B cell (primary cell): Measurements from ENCODE around the gene MAP4K2. TPM values are rescaled to one million over a fixed set of nuclear protein-coding genes. Genes with fewer than 3 reads are reported as not detected.

ENCODE experiments used
- ATAC-seq: fragments of 200-7000 bp; cut with Tn5 transposase; one replicate; pipeline ENCODE4 v1.10.0; 2021; ENCODE audit warnings: low read depth, mild to moderate bottlenecking, moderate number of reproducible peaks, moderate library complexity
- CTCF ChIA-PET: fragments of 350-600 bp; sonication (Branson Sonifier 250); formaldehyde crosslinking; loops from one replicate; lab custom pipeline; 2021; ENCODE audit warnings: antibody characterized with exemption, inconsistent platforms; lab: Charles Lee
- POLR2A ChIA-PET: fragments of 350-600 bp; sonication (Branson Sonifier 250); formaldehyde crosslinking; loops from one replicate; lab custom pipeline; 2021; ENCODE audit warnings: antibody characterized with exemption; lab: Charles Lee
- DNase-seq: peaks from one replicate; pipeline ENCODE4 v3.0.0; 2013
- H2AFZ ChIP-seq: 2 replicates; pipeline ENCODE4 v1.6.1; 2012; ENCODE audit warnings: mild to moderate bottlenecking, low read depth, low read length; ENCODE audit not compliant: insufficient read depth, poor library complexity, severe bottlenecking
- H3K27ac ChIP-seq, 2 donors: 1 replicate in 1 of 2; 2 replicates in 1 of 2; pipeline ENCODE4 v1.5.1; 2012 to 2013; ENCODE audit warnings: low read length in 2 of 2, mild to moderate bottlenecking in 2 of 2, moderate library complexity in 1 of 2
- H3K27me3 ChIP-seq, 4 experiments: fragments of 200-600 bp in 1 of 4; sonication (generic) in 1 of 4; replicated peaks in 1 of 4; 1 replicate in 2 of 4; 2 replicates in 2 of 4; pipeline versions ENCODE4 v1.6.1 to v1.7.0; 2013 to 2016; ENCODE audit warnings: low read length in 3 of 4, mild to moderate bottlenecking in 2 of 4, mixed read lengths in 1 of 4, moderate library complexity in 1 of 4; ENCODE audit not compliant: insufficient read depth in 4 of 4, control insufficient read depth in 3 of 4; ENCODE audit errors: control extremely low read depth in 1 of 4
- H3K36me3 ChIP-seq, 2 experiments: replicated peaks in 1 of 2; 1 replicate in 1 of 2; 2 replicates in 1 of 2; pipeline versions ENCODE4 v1.6.1 to v1.7.1; 2013; ENCODE audit warnings: low read length in 1 of 2; ENCODE audit not compliant: insufficient read depth in 2 of 2, control insufficient read depth in 1 of 2; ENCODE audit errors: control extremely low read depth in 1 of 2, extremely low read depth in 1 of 2
- H3K4me1 ChIP-seq, 2 donors: fragments of 200-600 bp in 1 of 2; sonication (generic) in 1 of 2; 1 replicate in 1 of 2; 2 replicates in 1 of 2; pipeline versions ENCODE4 v1.5.1 to v1.6.1; 2013 to 2017; ENCODE audit warnings: low read length in 2 of 2; ENCODE audit not compliant: control insufficient read depth in 2 of 2, insufficient read depth in 2 of 2
- H3K4me2 ChIP-seq: replicated peaks from 2 replicates; pipeline ENCODE3; 2012; ENCODE audit warnings: mild to moderate bottlenecking, low read depth, low read length; ENCODE audit not compliant: poor library complexity, severe bottlenecking
- H3K4me3 ChIP-seq, 5 experiments: fragments of 200-600 bp in 1 of 5; sonication (generic) in 1 of 5; 1 replicate in 3 of 5; 2 replicates in 2 of 5; pipeline versions ENCODE4 v1.5.1 to v1.7.0; 2011 to 2016; ENCODE audit warnings: low read length in 4 of 5, mild to moderate bottlenecking in 4 of 5, low read depth in 2 of 5, control low read depth in 1 of 5, moderate library complexity in 1 of 5; ENCODE audit not compliant: insufficient read depth in 1 of 5; ENCODE audit errors: control extremely low read depth in 1 of 5, extremely low read depth in 1 of 5
- H3K79me2 ChIP-seq: fragments of 200-600 bp; sonication (generic); one replicate; pipeline ENCODE4 v1.6.0; 2016; ENCODE audit warnings: low read length; ENCODE audit not compliant: control insufficient read depth, insufficient read depth
- H3K9ac ChIP-seq: fragments of 200-600 bp; sonication (generic); 2 replicates; pipeline ENCODE4 v1.6.1; 2017; ENCODE audit warnings: mild to moderate bottlenecking, low read length, moderate library complexity
- H3K9me3 ChIP-seq, 3 donors: one replicate each; pipeline versions ENCODE4 v1.6.1 to v1.7.1; 2013; ENCODE audit warnings: low read length in 2 of 3; ENCODE audit not compliant: control insufficient read depth in 2 of 3, insufficient read depth in 1 of 3; ENCODE audit errors: control extremely low read depth in 1 of 3
- H4K20me1 ChIP-seq: 2 replicates; pipeline ENCODE4 v1.6.0; 2012; ENCODE audit warnings: mild to moderate bottlenecking, low read length; ENCODE audit not compliant: insufficient read depth, control insufficient read depth, poor library complexity, severe bottlenecking
- H3K27ac Mint-ChIP-seq: one replicate; pipeline ENCODE4 v1.8.0; 2021; ENCODE audit warnings: mixed read lengths
- H3K27me3 Mint-ChIP-seq: one replicate; pipeline ENCODE4 v1.8.0; 2021; ENCODE audit warnings: mixed read lengths
- H3K4me1 Mint-ChIP-seq: one replicate; pipeline ENCODE4 v1.8.0; 2021; ENCODE audit warnings: mixed read lengths
- H3K4me3 Mint-ChIP-seq: one replicate; pipeline ENCODE4 v1.8.0; 2021; ENCODE audit warnings: mixed read lengths
- H3K9me3 Mint-ChIP-seq: one replicate; pipeline ENCODE4 v1.8.0; 2022; ENCODE audit warnings: mixed read lengths; ENCODE audit not compliant: insufficient read depth
- EZH2 ChIP-seq: IDR thresholded peaks from 2 replicates; pipeline ENCODE4 v1.6.1; 2012; ENCODE audit warnings: borderline replicate concordance, low read depth, mild to moderate bottlenecking, moderate library complexity, low read length; ENCODE audit not compliant: insufficient read depth, poor library complexity, severe bottlenecking
- WGBS: methylation state at CpG from one replicate; pipeline ENCODE4 v1.1.5; 2013; ENCODE audit warnings: missing lambda C conversion rate; ENCODE audit not compliant: insufficient coverage; 5-methylcytosine and 5-hydroxymethylcytosine counted together
- intact Hi-C: fragments of 100-400 bp; cut with micrococcal nuclease; formaldehyde crosslinking; loops from one replicate; pipeline ENCODE4 v1.10.0; 2022
- polyA plus RNA-seq: library from polyadenylated mRNA; depleted of rRNA; stranded (reverse); fragments of >200 nt; gene quantifications from 2 replicates; pipeline ENCODE4 v1.2.3, GENCODE V29; 2012
- total RNA-seq, 2 donors: library from RNA; stranded (reverse); fragments of 120-200 nt in 1 of 2; gene quantifications; 1 replicate in 1 of 2; 2 replicates in 1 of 2; pipeline versions ENCODE4 v1.2.3 to v1.2.4, GENCODE V29; 2013 to 2022
- TF ChIP-seq, protein P1 (sequence below): fragments of 200-600 bp; IDR thresholded peaks from one replicate; pipeline ENCODE4 v1.8.0; 2022; ENCODE audit warnings: antibody characterized with exemption, mild to moderate bottlenecking

Gene MAP4K2
- total and polyA plus RNA-seq, 2 donors (not counting 1 experiment from before 2014, with no cell fraction given), result 118 to 163 TPM

DNA sequence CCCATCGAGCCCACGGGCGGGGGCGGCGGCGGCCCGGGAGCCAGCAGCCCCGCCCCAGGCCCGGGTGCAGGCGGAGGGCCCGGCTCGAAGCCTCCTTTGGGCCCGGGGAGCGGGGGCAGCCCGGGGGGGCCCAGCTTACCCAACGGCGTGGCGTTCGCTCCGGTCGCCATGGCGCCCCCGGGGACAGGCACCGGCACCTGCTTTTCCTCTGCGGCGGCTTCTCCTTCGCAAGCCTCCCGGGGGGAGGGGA is 24.9 kb downstream of the MAP4K2 start:
- Histone ChIP-seq H3K36me3 (peaks cover 3 to 42% of the 10 kb centered on the region in 2 experiments), H3K4me1 (peaks cover 63 to 73% of the 10 kb centered on the region in 2 donors), H3K4me2 (peak overlapping the region; percentile 72), H3K27me3 (no peaks in the 10 kb centered on the region), H3K27ac (peak overlapping the region; percentile 95 to 98), H4K20me1 (peaks cover 43% of the 10 kb centered on the region), H3K79me2 (peaks cover 61% of the 10 kb centered on the region), H3K4me3 (peak overlapping the region in 4 of 5 experiments; percentile 65 to 91 (median 80)), H3K9me3 (no peaks in the 10 kb centered on the region), H3K9ac (peak overlapping the region; percentile 85), H2AFZ (no peak overlapping the region)
- POLR2A ChIA-PET, result interaction anchor here (0.6 to 6.9 kb wide), 19 partner anchors 9 to 1938 kb away, joined by 3 to 149 read pairs (median 5); partner anchors contain the start of genes CCDC88B, CDC42BPG, MAP4K2 and MEN1
- ATAC-seq (peak; percentile 1), DNase-seq (no peak)
- WGBS, result 0% methylated on average over 27 of the region's 28 CpGs
- CTCF ChIA-PET, result interaction anchor here (0.6 to 5.9 kb wide), 13 partner anchors 9 to 474 kb away, joined by 3 to 74 read pairs (median 5); partner anchors contain the start of genes MAP4K2, MEN1 and RASGRP2
- intact Hi-C loops, result loop anchor here (1.0 to 5.0 kb wide), 4 partner anchors 33 to 339 kb away; partner anchors contain the start of genes ARL2, CDC42BPG and ZNHIT2
- Mint-ChIP-seq H3K27me3 (no peaks in the 10 kb centered on the region), H3K4me3 (peak overlapping the region; percentile 90), H3K4me1 (peaks cover 78% of the 10 kb centered on the region), H3K9me3 (no peaks in the 10 kb centered on the region), H3K27ac (peak overlapping the region; percentile 99)
- TF ChIP-seq, protein P1, sequence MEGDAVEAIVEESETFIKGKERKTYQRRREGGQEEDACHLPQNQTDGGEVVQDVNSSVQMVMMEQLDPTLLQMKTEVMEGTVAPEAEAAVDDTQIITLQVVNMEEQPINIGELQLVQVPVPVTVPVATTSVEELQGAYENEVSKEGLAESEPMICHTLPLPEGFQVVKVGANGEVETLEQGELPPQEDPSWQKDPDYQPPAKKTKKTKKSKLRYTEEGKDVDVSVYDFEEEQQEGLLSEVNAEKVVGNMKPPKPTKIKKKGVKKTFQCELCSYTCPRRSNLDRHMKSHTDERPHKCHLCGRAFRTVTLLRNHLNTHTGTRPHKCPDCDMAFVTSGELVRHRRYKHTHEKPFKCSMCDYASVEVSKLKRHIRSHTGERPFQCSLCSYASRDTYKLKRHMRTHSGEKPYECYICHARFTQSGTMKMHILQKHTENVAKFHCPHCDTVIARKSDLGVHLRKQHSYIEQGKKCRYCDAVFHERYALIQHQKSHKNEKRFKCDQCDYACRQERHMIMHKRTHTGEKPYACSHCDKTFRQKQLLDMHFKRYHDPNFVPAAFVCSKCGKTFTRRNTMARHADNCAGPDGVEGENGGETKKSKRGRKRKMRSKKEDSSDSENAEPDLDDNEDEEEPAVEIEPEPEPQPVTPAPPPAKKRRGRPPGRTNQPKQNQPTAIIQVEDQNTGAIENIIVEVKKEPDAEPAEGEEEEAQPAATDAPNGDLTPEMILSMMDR, result no peak
- TF ChIP-seq EZH2, result no peak

DNA sequence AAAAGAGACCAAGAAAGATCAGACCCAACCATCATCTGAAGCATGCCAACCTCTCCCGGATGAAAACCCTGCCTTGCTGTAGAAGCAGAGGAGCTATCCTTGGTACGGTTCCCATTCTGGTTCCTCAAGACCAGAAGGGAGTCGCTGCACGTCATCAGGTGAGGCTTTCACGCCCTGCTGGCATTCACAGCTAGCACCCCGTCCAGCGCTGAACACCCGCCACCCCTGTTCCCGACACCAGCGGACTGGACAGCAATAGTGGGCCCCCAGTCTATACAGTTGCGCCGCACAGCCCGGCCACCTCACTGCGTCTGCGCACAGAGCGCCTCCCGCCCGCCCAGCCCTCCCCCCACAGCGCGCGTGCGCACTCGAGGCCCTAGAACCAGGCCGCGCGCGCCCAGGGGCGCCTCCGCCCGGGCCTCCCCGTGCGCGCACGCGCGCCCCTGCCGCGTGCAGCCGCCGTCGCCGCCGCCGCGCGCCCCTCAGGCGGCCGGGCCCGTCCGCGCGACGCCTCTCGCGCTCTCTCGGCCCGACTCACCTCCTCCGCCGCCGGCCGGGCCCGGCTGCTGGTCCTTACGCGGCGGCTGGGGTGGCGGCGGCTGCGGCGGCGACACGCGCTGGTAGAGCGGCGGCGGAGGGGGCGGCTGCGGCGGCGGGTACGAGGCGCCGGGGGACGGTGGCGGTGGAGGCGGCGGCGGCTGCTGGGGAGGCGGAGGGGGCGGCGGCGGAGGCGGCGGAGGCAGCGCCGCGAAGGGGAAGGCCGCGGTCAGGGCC is 25.4 kb downstream of the MAP4K2 start:
- Histone ChIP-seq H2AFZ (no peak overlapping the region), H3K27ac (peak overlapping the region; percentile 95 to 98), H4K20me1 (peaks cover 45% of the 10 kb centered on the region), H3K4me2 (peak overlapping the region; percentile 76), H3K4me3 (peak overlapping the region; percentile 79 to 92 (median 82)), H3K9ac (peak overlapping the region; percentile 85), H3K79me2 (peaks cover 61% of the 10 kb centered on the region), H3K9me3 (no peaks in the 10 kb centered on the region), H3K36me3 (peaks cover 3 to 48% of the 10 kb centered on the region in 2 experiments), H3K27me3 (no peaks in the 10 kb centered on the region), H3K4me1 (peaks cover 63 to 73% of the 10 kb centered on the region in 2 donors)
- TF ChIP-seq, protein P1, result no peak
- no peak for TF ChIP-seq EZH2
- Mint-ChIP-seq H3K27ac (peak overlapping the region; percentile 91), H3K9me3 (no peaks in the 10 kb centered on the region), H3K4me3 (peak overlapping the region; percentile 95), H3K27me3 (no peaks in the 10 kb centered on the region), H3K4me1 (peaks cover 80% of the 10 kb centered on the region)
- ChIA-PET CTCF (interaction anchor here (1.1 to 5.9 kb wide), 10 partner anchors 9 to 92 kb away, joined by 3 to 74 read pairs (median 6); partner anchors contain the start of genes MEN1 and RASGRP2), POLR2A (interaction anchor here (0.9 to 6.9 kb wide), 8 partner anchors 10 to 460 kb away, joined by 3 to 149 read pairs (median 6); partner anchors contain the start of genes CCDC88B, MAP4K2, PRDX5 and RASGRP2)
- under 1% methylated on average over 94 of the region's 98 CpGs for WGBS
- intact Hi-C loops, result loop anchor here (1.0 to 5.0 kb wide), 5 partner anchors 15 to 340 kb away; partner anchors contain the start of genes ARL2, CDC42BPG and ZNHIT2
- peak; percentile 91 for DNase-seq
- ATAC-seq, result peak; percentile 3
